HTR-8/SVneo (cell line): ENCODE results near the gene ABHD2.
"Not testable (repeated sequence)": the region's sequence is repeated elsewhere in the genome, so short reads cannot be mapped to it uniquely, and the experiment has no call there.

ENCODE experiments used
- DNase-seq: peaks from one replicate; pipeline ENCODE4 v3.0.0; 2011; ENCODE audit warnings: low spot score, mixed read lengths; ENCODE audit not compliant: insufficient read length
- FAIRE-seq: peaks from 2 replicates; lab custom pipeline; 2011; peaks lifted over from hg19 to GRCh38; lab: Jason Lieb, UNC

The ABHD2 gene

DNA sequence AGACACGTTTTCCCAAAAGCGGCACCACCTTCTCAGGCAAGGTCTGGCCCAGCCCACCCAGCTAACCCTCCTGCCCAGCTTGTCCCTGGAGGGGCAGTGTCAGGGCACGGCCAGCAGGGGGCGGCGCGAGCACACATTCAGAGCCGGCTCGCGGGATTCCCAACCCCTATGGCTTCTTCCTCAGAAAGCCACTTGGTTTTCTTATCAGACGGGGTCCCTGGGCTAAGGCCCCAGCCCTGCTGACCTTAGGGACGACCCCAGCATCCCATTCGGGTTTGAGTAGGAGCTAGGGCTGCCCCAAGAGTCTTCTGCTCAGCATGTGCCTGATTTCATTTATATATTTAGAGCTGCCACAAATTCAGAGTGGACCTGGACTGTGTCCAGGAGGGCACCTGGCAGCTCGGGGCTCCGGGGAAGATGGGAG is 118.7 kb downstream of the ABHD2 start:
- FAIRE-seq = peak; percentile 65

DNA sequence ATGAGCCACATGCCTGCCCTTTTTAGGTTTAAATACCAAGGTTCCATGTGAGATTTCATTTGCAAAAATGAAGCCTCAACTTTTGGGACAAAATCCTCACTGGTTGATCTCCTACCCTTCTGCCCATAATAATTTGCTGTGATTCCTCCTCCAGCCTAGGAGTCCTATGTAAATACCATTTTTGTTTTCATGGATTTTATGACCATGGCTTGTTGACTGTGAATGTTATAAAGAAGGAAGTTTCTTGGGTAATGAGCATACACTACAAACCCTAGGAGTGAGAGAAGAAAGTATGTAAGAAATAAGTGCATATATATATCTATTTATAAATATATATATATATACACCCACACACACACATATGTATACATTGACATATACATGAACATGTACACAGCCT is 120.0 kb downstream of the ABHD2 start:
- FAIRE-seq (no peak), DNase-seq (no peak)

More for the DNA sequence above, 118.7 kb downstream of the ABHD2 start:
- peak; percentile 92 for DNase-seq

DNA sequence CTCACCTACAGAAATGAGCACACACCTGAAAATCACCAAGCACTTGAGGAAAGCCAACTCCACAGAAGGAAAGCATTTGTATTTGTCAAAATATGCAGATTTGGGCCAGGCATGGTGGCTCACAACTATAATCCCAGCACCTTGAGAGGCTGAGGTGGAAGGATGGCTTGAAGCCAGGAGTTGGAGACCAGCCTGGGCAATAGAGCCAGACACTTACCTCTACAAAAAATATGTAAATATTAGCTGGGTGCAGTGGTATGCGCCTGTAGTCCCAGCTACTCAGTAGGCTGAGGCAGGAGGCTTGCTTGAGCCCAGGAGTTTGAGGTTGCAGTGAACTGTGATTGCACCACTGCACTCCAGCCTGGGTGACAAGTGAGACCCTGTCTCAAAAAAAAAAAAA is 120.8 kb downstream of the ABHD2 start:
- no peak for FAIRE-seq
- DNase-seq = no peak

DNA sequence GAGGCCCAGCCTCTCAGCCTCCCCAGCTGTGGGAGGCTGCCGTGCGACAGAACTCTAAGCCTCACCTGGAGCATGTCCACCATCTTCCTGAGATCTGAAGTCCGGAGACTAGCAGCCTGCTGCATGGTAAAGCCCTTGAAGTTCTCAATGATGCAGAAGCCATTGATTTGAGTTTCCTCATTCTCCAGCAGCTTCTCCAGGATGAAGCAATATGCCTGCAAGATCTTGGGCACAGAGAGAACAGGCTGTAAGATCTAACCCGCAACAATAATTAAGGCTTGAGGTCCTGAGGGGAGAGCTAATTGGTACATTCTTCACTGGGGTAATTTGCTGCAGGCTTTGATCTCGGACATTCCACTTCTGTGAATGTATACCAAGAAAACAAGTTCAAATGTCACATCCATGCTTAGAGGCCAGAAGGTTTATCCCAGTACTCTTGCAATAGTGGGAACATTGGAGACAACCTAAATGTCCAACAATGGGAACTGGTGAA is 123.5 kb downstream of the ABHD2 start:
- FAIRE-seq (no peak), DNase-seq (no peak)

DNA sequence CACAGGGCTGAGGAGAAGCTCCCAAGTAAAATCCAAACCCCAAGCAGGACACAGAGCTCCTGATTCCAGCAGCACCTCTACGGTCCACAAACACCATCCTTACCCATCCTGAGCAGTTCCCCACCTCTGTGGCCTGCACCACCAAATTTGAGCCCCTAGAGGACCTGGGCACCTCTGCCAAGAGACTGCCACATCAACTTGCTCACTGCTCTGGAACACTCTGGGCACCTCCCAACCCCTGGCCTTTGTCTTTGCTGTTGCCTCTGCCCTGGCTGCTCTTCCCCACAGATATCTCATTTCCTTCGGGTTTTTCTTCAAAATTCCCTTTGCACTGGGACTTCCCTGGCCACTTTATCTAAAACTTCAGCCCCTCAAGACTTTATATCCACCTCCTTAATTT is 127.4 kb downstream of the ABHD2 start:
- no peak for DNase-seq
- FAIRE-seq = no peak

DNA sequence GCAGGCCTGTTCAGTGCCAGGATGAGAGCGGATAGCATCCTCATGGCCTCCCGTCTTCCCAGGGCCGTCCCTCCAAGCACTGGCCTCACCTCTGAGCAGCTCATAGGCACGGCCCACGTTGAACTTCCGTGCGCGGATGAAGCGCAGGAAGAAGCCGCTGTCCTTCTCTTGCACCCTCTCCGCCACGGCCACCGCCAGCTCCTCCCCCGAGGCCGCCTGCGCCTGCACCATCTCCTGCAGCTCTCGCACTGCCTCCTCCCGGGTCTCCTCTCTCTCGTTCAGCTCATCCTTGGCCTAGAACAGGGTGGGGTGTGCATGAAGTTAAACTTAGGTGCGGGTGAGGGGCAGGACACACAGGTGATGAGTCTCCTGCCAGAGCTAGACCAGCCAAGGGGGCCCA is 128.8 kb downstream of the ABHD2 start:
- DNase-seq = no peak
- FAIRE-seq = no peak

DNA sequence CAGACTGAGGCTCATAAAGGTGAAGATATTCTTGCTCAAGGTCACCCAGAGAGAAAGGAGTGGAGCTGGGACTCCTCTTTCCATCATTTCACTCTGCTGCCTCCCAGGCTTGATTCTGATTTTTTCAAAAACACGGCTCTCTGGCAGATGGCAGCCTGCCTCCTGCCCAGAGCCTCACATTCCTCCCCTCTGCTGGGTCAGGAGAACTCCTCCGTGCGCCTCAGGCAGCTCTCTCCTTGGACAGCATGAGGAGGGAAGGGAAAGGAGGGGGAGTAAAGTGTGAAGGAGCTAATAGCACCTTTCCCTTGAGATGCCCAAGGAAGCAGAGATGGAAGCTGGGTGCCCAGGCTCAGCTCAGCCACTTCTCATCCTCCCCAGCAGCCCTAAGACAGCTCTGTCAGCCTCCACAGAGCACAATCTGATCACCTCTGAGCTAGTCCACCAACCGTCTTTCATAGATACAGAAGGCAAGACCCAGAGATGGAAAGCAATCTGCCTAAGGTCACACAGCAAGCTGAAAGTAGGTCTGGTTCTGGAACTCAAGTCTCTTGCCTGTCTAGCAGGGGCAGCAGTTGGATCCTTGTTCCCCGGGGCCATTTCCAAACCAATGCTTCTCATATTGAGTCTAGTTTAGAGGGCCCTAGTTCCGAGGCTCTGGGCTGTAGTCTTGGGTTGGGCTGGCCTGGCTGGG is 129.6 kb downstream of the ABHD2 start:
- DNase-seq = no peak
- no peak for FAIRE-seq

DNA sequence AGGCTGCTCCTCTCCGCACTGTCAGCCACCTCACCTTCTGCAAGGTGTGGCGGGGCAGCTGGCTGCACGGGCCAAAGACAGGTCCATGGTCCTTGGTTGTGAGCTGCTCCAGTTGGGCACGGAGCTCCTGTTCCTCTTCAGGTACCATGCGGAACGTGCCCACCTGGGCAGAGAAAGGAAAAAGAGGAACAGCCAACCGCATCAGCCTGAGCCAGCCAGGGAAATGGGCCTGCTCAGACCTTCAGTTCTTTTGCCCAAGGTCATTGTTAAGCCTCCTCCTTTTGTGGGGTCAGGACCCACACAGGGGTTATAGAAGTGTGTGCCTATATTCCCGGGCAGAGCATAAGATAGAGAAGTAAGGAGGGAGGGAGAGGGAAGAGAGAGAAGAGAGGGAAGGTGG is 130.3 kb downstream of the ABHD2 start:
- DNase-seq = no peak
- FAIRE-seq = no peak

DNA sequence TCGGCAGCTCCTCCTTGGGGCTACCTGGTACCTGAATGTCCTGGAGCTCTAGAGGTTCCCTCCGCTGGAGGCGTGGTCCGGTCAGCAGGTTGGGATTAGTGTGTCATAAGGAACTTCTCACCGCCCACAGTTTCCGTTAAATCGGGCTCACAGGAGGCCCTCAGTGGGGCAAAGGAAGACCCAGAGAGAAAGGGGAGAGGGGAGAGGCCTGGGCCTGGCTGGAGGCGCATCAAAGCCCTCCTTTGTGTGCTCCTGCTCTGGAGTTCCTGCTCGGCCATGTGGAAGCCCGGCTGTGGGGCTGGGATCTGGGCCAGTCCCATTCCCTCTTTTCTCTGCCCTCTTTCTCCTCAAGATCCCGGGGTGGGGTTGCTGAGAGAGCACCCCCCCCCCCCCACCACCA is 133.3 kb downstream of the ABHD2 start, which contains the start of gene RLBP1:
TSS of gene RLBP1 (minus strand) at position 37 of the 400 bp plus-strand sequence. CDS start 2,604 bp downstream, outside the sequence.
- FAIRE-seq (no peak), DNase-seq (no peak)

DNA sequence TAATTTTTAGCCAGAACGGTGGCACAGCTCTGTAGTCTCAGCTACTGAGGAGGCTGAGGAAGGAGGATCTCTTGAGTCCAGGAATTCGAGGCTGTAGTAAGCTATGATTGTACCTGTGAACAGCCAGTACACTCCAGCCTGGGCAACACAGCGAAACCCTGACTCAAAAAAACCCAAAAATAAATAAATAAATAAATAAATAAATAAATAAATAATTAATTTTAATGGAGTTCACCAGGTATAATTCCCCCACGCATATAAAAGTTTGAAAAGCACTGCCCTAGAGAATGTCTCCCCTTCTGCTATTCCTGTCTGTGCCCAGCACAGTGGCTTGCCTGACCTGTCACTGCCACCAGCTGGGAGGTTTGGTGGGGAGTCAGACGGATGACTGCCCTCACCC is 137.3 kb downstream of the ABHD2 start:
- FAIRE-seq (no peak), DNase-seq (no peak)

DNA sequence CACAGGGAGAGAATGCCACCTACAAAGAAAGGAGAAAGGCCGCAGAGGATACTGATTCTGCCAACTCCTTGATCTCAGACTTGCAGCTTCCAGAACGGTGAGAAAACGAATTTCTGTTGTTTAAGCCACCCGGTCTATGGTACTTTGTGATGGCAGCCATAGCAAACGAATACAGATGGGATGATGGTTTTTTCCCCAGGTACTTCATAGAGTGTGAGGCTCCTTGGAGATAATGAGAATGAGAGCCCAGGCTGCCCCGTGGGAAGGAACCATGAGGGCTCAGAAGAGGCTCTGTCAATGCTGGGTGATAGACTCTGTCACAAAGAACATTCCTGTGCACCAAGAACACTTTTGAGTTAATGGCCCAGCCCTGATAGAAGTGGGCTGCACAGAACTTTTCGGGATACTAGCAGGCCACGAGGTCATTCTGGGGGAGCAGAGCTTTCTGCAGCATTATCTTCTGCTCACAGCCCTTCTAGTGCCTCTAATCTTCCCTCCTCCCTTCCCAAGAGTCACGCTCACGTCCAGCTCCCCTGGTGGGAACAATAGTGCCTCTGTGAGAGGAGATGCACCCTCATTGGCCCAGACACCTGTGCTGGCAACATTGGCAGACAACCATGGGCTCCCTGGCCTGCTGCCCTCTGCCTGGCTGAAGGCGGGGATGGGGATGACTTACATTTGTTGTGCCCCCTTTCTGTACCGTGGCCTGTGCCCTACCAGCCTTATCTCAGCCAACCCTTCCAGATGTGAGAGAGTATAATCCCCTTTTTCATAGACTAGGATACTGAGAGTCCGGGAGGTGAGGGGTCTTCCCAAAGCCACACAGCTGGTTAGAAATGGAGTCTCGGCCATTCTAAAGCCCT is 138.3 kb downstream of the ABHD2 start:
- DNase-seq = no peak
- FAIRE-seq = no peak

DNA sequence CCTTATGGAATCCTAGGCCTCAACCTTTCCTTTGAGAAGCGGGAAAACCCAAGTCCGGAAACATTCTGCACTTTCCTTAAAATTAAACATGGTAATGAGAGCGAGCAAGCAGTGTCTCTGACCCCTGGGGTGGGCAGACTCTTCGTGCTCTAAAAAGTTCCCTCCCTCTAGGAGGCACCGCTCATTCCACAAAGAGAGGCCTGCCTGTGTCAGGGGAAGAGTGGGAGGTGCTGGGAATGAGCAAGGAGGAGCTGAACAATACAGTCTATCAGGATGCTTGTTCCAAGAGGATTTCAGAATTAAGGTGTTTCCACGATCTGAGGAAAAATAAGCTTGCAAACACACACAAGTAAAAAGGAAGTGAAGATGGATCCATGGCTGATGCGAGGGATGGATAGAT is 139.2 kb downstream of the ABHD2 start:
- FAIRE-seq = no peak
- no peak for DNase-seq

DNA sequence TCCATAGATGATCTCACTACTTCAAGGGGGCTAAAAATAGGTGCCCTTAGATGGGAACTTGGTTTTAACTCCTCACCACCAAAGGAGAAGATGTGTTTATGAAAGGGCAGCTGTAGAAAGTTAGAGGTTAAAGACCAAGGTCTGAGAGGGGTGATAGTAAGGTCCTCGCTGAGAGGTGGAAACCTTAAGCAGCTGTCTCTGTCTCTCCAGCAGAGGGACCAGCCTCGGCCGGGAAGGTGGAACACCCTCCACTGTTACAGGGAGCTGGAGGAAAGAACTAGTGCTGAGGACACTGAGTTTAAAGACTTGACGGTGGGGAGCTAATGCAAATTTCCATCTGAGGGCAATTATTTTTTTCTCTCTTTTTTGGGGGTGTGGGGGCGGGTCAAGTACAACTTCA is 142.0 kb downstream of the ABHD2 start:
- no peak for FAIRE-seq
- no peak for DNase-seq

DNA sequence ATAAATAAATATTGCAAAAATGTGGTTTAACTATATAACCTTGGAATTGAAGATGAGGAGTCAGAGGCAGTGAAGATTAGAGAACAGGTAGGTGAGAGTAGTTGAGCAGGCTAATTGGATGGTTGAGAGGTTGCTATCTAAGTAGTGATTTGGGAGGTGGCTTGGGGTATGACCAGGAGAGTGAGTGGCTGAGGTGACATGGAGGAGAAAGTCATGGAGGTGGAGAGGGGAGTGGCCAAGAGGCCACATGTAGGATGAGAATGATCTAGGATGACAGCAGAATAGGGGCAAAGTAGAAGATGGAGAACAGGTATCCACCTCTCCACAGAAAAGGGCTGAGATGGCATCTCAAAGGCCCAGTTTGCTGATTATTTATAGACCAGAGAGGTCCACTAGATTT is 143.6 kb downstream of the ABHD2 start:
- DNase-seq (no peak), FAIRE-seq (no peak)

DNA sequence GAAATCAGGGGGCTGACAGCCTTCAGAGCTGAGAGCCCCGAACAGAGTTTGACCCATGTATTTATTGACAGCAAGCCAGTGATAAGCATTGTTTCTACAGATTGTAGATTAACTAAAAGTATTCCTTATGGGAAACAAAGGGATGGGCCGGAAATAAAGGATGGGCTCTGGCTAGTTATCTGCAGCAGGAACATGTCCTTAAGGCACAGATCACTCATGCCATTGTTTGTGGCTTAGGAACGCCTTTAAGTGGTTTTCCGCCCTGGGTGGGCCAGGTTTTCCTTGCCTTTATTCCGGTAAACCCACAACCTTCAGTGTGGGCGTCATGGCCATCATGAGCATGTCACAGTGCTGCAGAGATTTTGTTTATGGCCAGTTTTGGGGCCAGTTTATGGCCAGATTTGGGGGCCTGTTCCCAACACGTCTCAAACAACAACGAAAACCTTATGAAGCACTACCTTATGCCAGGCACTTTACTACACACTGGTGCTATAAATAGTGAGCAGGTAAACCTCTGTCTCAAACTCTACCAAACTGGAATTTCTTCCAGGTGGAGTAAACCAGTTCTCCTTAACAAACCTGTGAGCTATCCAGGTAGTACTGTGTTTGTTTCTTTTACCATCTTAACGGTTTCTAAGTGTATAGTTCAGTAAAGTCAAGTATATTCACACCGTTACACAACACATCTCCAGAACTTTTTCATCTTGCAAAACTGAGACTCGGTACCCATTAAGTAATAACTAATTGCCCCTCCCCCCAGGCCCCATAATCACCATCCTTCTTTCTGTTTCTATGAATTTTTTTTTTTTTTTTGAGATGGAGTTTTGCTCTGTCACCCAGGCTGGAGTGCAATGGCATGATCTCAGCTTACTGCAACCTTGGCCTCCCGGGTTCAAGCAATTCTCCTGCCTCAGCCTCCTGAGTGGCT is 151.9 kb downstream of the ABHD2 start:
- not testable (repeated sequence) for DNase-seq, FAIRE-seq

DNA sequence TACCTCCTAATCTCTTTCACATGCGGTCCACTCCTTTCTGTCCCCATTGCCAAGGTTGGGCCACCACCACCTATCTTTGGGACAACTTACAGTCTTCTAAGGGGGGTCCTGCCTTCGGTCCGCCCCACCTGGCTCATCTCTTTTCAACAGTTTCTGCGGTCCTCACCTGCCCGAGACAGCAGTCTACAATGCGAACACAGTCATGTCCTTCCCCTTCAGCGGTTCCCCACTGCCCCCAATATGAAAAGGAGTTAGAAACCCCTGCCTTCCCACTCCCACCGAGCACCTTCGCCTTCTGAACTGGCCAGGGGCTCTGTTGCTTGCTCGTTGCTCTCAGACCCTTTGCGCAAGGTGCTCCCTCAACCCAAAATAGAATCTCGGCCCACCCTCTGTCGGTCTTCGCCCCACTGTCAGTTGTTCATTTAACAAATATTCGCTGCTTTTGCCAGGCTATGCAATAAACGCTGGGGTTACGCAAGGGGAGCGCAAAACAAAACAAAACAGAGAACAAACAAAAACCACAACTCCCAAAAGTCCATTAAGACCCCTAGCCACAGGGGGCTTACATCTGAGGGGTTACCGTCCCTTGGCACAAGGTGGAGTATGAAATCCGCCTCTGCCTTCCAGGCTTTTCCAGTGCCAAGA is 154.9 kb downstream of the ABHD2 start:
- DNase-seq (no peak), FAIRE-seq (no peak)

DNA sequence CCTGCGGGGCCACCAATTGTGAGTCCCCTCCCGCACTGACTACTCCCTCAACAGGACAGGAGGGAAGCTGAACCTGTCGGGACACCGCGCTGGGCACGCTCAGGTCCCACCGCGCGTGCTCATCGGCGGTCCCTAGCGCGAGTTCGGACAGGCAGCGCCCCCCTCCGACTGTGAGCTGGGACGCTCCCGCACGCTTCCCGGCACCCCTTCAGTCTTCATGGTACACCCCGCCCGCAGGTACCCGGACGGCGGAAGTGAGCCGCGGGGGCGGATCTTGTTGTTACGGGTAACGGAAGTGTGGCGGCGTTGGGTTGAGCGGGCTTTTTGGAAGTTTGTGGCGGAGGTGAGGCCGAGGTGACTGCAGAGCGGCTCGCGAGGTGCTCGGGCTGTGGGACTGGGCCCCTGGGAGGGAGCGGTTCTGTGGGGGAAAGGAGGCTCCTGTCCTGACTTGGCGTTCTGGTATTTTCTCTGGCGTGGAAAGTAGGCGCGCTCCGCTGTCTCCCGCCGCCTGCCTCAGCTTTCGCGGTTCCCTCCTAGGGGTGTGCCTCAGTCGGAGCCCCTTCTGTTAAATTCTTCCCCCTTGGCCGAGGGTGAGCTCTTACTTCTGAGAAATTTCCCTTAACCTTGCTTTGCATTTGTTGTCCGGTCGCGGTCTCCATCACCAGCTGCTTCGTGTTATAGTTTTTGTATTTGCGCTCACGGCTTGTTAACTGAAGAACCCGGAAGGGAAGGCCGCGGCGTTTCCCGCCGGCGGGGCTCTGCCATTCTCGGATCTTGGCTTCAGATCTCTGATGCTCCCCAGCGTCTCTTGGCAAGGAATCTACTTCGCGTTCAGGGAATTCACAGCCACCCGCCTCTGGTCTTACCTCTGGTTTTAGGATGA is 155.7 kb downstream of the ABHD2 start, which contains the start of gene FANCI:
TSS of gene FANCI (plus strand) at position 289 of the 883 bp plus-strand sequence. CDS start 3,669 bp downstream, outside the sequence.
- FAIRE-seq (peak; percentile 76), DNase-seq (peak; percentile 92)

DNA sequence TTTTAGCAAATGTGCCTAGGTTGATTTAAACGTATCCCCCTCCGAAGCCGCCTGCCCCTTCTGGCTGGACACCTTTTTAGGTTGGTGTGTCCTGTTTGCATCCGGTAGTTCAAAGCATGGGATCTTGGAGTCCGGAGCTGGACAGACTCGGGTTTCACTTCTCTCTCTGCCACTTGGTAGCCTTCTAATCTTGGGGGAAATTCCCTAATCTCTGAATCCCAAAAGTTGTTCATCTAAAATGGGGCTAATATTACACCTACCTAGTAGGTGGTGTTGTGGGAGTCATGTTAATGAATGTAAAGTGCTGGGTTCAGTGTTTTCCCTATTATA is 156.3 kb downstream of the ABHD2 start:
- no peak for DNase-seq
- FAIRE-seq = no peak

DNA sequence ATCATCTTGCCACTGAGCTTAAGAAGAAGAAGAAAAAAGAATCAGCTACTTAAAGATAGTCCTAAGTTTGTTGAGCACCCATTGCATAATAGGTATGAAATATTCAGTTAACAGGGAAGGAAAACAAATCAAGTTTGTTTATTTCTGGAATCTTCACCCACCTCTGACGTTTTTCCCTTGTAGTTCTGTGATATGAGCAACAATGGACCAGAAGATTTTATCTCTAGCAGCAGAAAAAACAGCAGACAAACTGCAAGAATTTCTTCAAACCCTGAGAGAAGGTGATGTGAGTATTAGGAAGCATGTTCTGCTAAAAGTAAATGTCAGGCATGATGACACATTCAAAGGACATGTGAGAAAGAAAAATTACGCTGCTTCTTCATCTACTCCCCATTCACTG is 159.2 kb downstream of the ABHD2 start:
- DNase-seq (no peak), FAIRE-seq (no peak)
